Panc1 (cell line): ENCODE data around the gene GOLGA8B. TPM values are rescaled to one million over a fixed set of nuclear protein-coding genes. Genes with fewer than 3 reads are reported as not detected.
A peak's percentile ranks its signal among the peaks of the same experiment; 100 is the strongest.
"Not testable (repeated sequence)": the region's sequence is repeated elsewhere in the genome, so short reads cannot be mapped to it uniquely, and the experiment has no call there.

Source experiments
- ATAC-seq: fragments of 200-7000 bp; cut with Tn5 transposase; 2 replicates; pipeline ENCODE4 v1.9.1; 2020; ENCODE audit warnings: mild to moderate bottlenecking, moderate library complexity
- BruUV-seq: library from RNA; stranded (reverse); fragments of 400-500 nt; replicated peaks from 2 replicates; lab custom pipeline; 2021; lab: Mats Ljungman, UMichigan
- CTCF ChIA-PET: fragments of 300-600 bp; sonication (Branson Sonifier 250); formaldehyde crosslinking; loops from one replicate; lab custom pipeline; 2022; ENCODE audit warnings: antibody characterized with exemption; lab: Charles Lee
- POLR2A ChIA-PET: fragments of 300-600 bp; sonication (Branson Sonifier 250); formaldehyde crosslinking; loops from one replicate; lab custom pipeline; 2022; ENCODE audit warnings: antibody characterized with exemption; lab: Charles Lee
- DNase-seq: peaks from one replicate; pipeline ENCODE4 v3.0.0-alpha.2; 2010; ENCODE audit warnings: low read depth, low spot score
- H3K27ac ChIP-seq: 2 replicates; pipeline ENCODE4 v1.5.1; 2011; ENCODE audit warnings: mild to moderate bottlenecking, low read length, inconsistent platforms
- H3K27me3 ChIP-seq: fragments of 200-500 bp; sonication (Bioruptor generic); 2 replicates; pipeline ENCODE4 v1.6.0; 2014; ENCODE audit warnings: low read length, inconsistent platforms; ENCODE audit not compliant: control insufficient read depth, insufficient read depth
- H3K36me3 ChIP-seq: fragments of 200-500 bp; sonication (Bioruptor generic); 2 replicates; pipeline ENCODE4 v1.5.1; 2014; ENCODE audit warnings: inconsistent platforms, mild to moderate bottlenecking, low read length, moderate library complexity; ENCODE audit not compliant: control insufficient read depth, insufficient read depth
- H3K4me1 ChIP-seq: 2 replicates; pipeline ENCODE4 v1.5.1; 2011; ENCODE audit warnings: inconsistent platforms, mild to moderate bottlenecking, low read length, moderate library complexity; ENCODE audit not compliant: control insufficient read depth, insufficient read depth
- H3K4me3 ChIP-seq, 2 experiments: 2 replicates each; pipeline ENCODE4 v1.5.1; 2011 to 2012; ENCODE audit warnings: low read depth in 2 of 2, low read length in 2 of 2, mild to moderate bottlenecking in 2 of 2, inconsistent platforms in 1 of 2, moderate library complexity in 1 of 2
- H3K9me3 ChIP-seq: fragments of 200-500 bp; sonication (Bioruptor generic); 2 replicates; pipeline ENCODE4 v1.5.1; 2014; ENCODE audit warnings: low read depth, mild to moderate bottlenecking, inconsistent platforms, low read length, moderate library complexity; ENCODE audit not compliant: control insufficient read depth, insufficient read depth
- CTCF ChIP-seq: fragments of 450-650 bp; IDR thresholded peaks from 2 replicates; pipeline ENCODE4 v1.5.1; 2017; ENCODE audit warnings: mild to moderate bottlenecking
- POLR2AphosphoS5 ChIP-seq: IDR thresholded peaks from 2 replicates; pipeline ENCODE4 v1.6.1; 2012; ENCODE audit warnings: mild to moderate bottlenecking, low read depth, low read length, moderate library complexity
- REST ChIP-seq, 2 experiments: IDR thresholded peaks; 2 replicates each; pipeline ENCODE4 v1.6.1; 2011 to 2012; ENCODE audit warnings: low read depth in 2 of 2, control low read depth in 1 of 2, low read length in 1 of 2, mild to moderate bottlenecking in 1 of 2, moderate library complexity in 1 of 2; ENCODE audit not compliant: insufficient read depth in 1 of 2
- SIN3A ChIP-seq: IDR thresholded peaks from 2 replicates; pipeline ENCODE4 v1.6.1; 2012; ENCODE audit warnings: low read depth, mild to moderate bottlenecking, low read length, moderate library complexity, borderline replicate concordance; ENCODE audit not compliant: insufficient read depth
- TCF7L2 ChIP-seq: IDR thresholded peaks from 2 replicates; pipeline ENCODE4 v1.6.1; 2011; ENCODE audit warnings: mild to moderate bottlenecking, low read depth, low read length, inconsistent platforms
- in situ Hi-C: cut with HindIII; loops from 2 replicates; pipeline ENCODE4 v1.10.0; 2016; ENCODE audit warnings: low sequenced_read_pairs, low pct_unique_long_range_greater_than_20kb
- intact Hi-C: fragments of 100-400 bp; cut with micrococcal nuclease; formaldehyde crosslinking; loops from one replicate; pipeline ENCODE4 v1.10.0; 2022; ENCODE audit not compliant: unreplicated experiment
- total RNA-seq: library from RNA; stranded (reverse); gene quantifications from one replicate; pipeline ENCODE4 v1.2.1, GENCODE V29; 2021; ENCODE audit not compliant: unreplicated experiment

Gene GOLGA8B
- total RNA-seq, 1 experiment from 2014 or later, result 161 TPM

GRCh38 chr15:34588046-34588674 is 4.7 kb upstream of the GOLGA8B start:
- in situ Hi-C loops, result no loop called here
- POLR2A ChIA-PET, result no interaction called here

DNA sequence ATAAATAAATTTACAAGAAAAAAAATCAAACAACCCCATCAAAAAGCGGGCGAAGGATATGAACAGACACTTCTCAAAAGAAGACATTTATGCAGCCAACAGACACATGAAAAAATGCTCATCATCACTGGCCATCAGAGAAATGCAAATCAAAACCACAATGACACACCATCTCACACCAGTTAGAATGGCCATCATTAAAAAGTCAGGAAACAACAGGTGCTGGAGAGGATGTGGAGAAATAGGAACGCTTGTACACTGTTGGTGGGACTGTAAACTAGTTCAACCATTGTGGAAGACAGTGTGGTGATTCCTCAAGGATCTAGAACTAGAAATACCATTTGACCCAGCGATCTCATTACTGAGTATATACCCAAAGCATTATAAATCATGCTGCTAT is 2.5 kb upstream of the GOLGA8B start:
- BruUV-seq, result TSS peak; percentile 66
- CTCF ChIA-PET, H3K36me3 ChIP-seq, ATAC-seq, H3K27me3 ChIP-seq, POLR2A ChIA-PET, H3K4me3 ChIP-seq, H3K9me3 ChIP-seq, intact Hi-C loops, H3K27ac ChIP-seq, DNase-seq, in situ Hi-C loops: not testable (repeated sequence)
- H3K4me1 ChIP-seq, result peaks cover 20% of the 10 kb centered on the region

More at GRCh38 chr15:34588046-34588674, 4.7 kb upstream of the GOLGA8B start:
- Histone ChIP-seq H3K36me3 (no peaks in the 10 kb centered on the region), H3K27me3 (no peaks in the 10 kb centered on the region), H3K4me1 (peaks cover 9% of the 10 kb centered on the region), H3K4me3 (peak overlapping the region; percentile 27 to 54), H3K9me3 (no peaks in the 10 kb centered on the region), H3K27ac (no peak overlapping the region; the same call in 1 of the 2 replicates)
- intact Hi-C loops, result no loop called here
- TF ChIP-seq REST (IDR thresholded peaks at IDR 0.05; ENCODE audit: insufficient read depth in 1 of 2, low read depth in 2 of 2, low read length in 1 of 2) (no peak), POLR2AphosphoS5 (peak; percentile 53), CTCF (peak; percentile 83), SIN3A (no peak), TCF7L2 (no peak)
- CTCF ChIA-PET, result interaction anchor here (0.5 to 0.7 kb wide), 2 partner anchors 268 to 374 kb away, joined by 3 read pairs; no protein-coding TSS in a partner anchor
- TSS peak; percentile 97 for BruUV-seq
- ATAC-seq (peak; percentile 70), DNase-seq (peak; percentile 56)

DNA sequence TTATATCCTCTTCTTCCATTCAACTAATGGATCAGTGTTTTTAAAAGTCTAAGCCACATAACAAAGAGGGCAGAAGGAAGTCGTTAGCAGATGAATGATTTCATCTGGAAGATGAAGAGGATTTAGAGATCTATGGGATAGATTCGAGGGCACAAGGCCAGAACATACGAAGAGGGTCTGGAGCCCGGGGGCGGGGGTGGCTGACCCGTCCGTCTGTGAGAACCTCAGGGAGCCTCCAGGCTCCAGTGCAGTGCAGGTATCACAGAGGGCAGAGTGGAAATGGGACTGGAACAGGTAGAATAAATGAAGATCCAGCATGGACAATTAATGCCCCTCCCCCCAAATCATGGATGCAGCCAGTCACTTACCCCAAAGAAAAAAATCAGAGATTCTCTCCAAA is 1.5 kb upstream of the GOLGA8B start:
- Histone ChIP-seq H3K36me3 (no peaks in the 10 kb centered on the region), H3K4me1 (peaks cover 24% of the 10 kb centered on the region), H3K9me3 (no peaks in the 10 kb centered on the region), H3K4me3 (no peak overlapping the region), H3K27me3 (no peaks in the 10 kb centered on the region), H3K27ac (no peak overlapping the region)
- in situ Hi-C loops, result no loop called here
- no peak for TF ChIP-seq POLR2AphosphoS5
- no peak for TF ChIP-seq CTCF
- TF ChIP-seq TCF7L2, result no peak
- no peak for TF ChIP-seq SIN3A
- no peak for TF ChIP-seq REST (IDR thresholded peaks at IDR 0.05; ENCODE audit: insufficient read depth in 1 of 2, low read depth in 2 of 2, low read length in 1 of 2)
- ATAC-seq (no peak), DNase-seq (no peak)
- CTCF ChIA-PET, result no interaction called here
- no TSS peak for BruUV-seq
- intact Hi-C loops, result no loop called here
- POLR2A ChIA-PET, result no interaction called here
